Kidney glomerular epithelial cell (primary cell): Measurements from ENCODE around the gene TCF12.
A peak's percentile ranks its signal among the peaks of the same experiment; 100 is the strongest.
"Not testable (repeated sequence)": the region's sequence is repeated elsewhere in the genome, so short reads cannot be mapped to it uniquely, and the experiment has no call there.

Experiments used
- DNase-seq: peaks from one replicate; lab custom pipeline; 2025; lab: John Stamatoyannopoulos, UW

Gene TCF12

GRCh38 chr15:57092252-57092651 lies 173.8 kb downstream of the TCF12 start:
- DNase-seq = no peak

DNA sequence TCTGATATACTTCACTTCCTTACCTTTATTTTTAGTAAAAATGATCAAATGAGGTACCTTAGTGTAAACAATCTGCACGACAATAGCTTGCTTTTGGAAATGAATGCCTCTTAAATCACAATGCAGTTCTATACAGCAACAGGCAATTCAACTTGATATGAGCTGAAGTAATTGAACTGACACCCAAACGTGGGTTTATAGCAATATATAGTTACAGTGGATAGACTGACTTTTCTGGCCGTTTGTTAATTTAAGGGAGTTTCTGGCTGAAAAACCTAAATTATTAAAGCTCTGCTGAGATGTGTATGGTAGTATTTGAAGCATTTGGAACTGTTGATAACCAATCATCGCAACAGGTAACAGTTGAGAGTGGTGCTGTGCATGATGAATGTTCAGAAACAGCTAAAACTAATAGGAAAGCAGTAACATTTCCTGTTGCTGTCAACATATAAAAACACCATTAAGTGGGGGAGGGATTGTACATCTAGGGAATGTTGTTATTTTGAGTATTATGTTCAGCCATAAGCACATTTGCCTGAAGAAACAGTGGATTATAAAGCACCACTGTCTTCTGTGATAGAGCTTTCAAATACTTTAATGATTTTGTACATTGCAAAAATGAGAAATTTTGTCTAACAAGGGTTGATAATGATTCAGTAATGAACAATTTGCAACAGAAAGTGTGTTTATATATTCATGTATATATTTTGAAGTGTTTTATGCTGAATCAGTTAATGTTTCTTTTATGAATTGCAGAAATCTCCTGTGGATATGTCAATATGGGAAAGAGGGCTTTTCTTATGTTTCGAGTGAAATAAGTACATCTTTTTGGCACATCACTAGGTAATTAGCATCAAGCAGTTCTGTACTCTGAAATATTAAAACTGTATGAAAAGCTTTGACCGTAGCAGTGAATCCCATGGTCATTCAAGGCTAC lies 176.1 kb downstream of the TCF12 start:
- no peak for DNase-seq

GRCh38 chr15:57095896-57096295 lies 177.5 kb downstream of the TCF12 start:
- DNase-seq = no peak

DNA sequence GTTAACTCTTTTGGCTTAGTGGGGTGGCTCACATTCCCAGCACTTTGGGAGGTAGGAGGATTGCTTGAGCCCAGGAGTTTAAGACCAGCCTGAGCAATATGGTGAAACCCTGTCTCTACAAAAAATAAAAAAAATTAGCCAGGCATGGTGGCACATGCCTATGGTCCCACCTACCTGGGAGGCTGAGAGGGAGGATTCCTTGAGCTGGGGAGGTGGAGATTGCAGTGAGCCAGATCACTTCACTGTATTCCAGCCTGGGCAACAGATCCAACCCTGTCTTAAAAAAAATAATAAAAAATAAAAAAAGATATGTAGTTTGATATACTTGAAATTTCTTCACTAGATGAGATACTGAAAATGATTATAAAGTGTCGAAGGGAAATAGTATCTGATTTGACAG lies 178.8 kb downstream of the TCF12 start:
- no peak for DNase-seq

DNA sequence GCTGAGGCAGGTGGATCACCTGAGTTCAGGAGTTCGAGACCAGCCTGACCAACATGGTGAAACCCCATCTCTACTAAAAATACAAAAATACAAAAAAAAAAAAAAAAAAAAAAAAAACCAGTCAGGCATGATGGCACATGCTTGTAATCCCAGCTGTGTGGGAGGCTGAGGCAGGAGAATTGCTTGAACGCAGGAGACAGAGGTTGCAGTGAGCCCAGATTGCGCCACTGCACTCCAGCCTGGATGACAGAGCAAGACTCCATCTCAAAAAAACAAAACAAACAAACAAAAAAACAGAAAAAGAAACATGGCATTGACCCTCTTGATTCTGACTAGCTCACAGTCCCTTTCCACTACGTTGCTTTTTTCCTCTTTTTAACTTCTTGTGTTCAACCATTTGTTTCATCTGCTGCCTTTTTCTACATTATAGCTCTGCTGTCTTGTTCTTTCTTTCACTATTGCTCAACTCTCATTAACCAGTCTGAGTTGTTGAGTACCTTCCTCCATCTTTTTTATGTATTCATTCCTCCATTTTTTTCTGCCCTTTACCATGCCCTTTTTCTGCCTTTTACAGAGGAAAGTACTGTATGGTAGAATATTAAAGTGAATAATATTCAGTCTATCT lies 179.6 kb downstream of the TCF12 start:
- not testable (repeated sequence) for DNase-seq

- no peak for DNase-seq
Measured at GRCh38 chr15:57098896-57099295, 180.5 kb downstream of the TCF12 start.

- no peak for DNase-seq
Measured at GRCh38 chr15:57100136-57100539, 181.7 kb downstream of the TCF12 start.

GRCh38 chr15:57102858-57103257 lies 184.4 kb downstream of the TCF12 start:
- DNase-seq = no peak

DNA sequence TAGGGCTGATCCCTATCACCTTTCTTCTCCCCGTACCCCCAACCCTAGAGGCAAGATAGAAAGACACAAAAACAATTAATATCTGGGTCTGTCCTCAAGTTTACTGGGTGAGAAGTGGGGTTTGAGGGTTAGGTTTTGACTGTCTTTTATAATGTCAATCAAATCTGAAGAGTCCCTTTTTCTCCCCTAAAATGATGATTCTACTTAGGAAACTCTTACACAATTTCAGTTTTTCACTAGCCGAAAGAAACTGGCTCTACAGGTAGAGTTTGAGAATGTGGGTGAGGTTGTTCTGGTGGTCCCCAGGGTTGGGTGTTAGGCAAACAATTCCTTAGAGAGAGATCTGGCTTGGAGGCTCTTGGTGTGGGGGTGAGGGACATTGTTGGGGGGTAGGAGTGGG lies 189.9 kb downstream of the TCF12 start:
- no peak for DNase-seq

GRCh38 chr15:57109005-57109404 lies 190.6 kb downstream of the TCF12 start:
- no peak for DNase-seq

- DNase-seq = no peak
Measured at GRCh38 chr15:57111002-57111401, 192.6 kb downstream of the TCF12 start.

DNA sequence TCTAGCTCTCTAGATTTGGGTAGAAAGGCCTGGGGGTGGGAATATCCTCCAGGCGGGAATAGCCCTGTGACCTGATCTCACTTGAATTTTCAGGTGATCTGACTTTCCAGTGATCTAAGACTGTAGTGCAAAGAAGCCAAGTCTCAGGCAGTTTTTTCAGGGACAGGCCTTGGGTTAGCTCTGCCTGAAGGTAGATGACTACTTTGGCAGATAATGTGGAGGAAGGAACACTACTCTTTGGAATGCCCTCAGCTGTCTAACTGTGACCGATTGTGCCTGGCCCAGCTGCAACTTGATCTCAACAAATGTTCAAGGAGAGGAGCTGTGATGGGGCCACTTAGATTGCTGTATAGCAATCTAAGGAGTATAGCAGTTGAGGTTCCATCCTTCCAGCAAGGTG lies 193.7 kb downstream of the TCF12 start:
- DNase-seq = no peak

DNA sequence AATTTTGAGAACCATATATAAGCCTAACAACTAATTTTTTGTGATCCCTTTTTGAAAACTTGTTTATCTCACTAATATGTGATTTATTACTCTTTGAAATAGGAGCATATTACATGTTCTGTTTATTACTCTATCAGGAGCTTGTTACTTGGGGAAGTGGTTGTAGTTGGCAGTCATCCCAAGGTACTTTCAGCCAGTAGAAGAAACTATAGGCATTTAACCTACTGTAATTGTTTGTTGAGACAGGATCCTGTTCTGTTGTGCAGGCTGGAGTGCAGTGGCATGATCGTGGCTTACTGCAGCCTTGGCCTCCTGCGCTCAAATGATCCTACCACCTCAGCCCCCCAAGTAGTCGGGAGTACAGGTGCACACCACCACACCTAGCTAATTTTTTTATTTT lies 195.6 kb downstream of the TCF12 start:
- DNase-seq = no peak

DNA sequence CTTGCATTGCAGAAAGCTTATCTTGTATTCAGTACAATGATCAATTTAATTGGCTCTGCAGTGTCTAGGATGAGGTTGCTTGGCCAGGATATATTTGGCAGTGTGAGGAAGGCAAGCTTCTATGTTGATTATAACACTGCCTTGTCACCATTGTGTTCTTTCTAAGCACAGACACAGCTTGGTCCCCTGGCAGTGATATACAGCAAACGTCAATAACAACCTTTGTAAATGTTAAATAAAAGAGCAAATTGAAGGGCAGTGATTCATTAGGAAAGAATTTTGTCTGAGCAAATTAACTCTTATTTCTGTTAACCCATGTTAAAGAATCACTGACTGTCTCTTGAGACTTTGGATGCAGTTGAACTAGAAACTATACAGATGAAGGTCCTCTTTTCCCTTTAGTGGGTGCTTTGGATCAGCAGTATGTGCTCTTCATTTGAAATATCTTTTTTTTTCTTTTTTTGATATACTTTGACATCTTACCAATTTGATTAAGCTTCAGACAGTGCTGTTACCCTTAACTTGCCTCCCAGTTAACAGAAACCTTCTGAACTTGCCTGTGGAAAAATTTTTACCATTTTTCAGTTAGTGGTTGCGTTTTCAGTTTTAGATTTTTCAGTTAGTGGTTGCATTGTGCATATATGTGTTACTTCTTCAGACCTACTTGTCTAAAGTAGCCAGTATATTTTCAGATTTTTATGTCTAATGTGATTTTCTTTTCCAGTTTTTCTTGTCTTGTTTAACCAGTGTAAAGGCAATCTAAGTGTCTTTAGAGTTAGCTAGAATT lies 199.8 kb downstream of the TCF12 start:
- DNase-seq = peak; percentile 37

DNA sequence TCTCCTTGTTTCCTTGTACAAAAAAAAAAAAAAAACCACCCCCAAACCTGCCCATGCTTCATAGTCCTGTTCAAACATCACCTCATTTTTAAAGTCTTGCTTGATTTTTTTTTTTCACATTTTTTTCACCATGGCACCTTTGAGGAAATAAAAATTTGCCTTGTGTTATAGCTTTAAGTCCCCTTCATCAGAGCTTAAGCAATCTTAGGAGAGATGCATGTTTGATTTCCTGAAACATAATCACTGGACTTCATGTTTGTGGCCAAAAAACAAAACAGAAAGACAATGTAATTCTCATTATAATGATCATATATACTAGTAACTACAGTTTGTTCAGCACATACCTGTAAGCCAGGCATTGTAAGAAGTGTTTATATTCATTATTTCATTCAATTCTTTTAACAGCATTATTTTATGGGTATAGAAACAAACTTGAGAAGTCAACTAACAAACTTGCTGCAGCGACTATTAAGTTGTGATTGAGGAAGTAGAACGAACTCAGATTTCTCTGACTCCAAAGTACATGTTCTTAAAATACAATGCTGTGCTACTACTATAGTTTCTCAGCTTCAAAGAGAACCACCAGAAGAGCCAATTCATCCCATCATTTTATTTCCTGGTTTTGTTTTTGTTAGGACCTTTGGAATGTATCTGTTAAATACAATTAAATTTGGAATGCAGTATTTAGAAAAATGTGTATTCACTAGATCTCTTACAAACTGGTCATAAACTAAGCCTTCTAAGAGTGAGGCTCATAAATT lies 203.8 kb downstream of the TCF12 start:
- DNase-seq = no peak

DNA sequence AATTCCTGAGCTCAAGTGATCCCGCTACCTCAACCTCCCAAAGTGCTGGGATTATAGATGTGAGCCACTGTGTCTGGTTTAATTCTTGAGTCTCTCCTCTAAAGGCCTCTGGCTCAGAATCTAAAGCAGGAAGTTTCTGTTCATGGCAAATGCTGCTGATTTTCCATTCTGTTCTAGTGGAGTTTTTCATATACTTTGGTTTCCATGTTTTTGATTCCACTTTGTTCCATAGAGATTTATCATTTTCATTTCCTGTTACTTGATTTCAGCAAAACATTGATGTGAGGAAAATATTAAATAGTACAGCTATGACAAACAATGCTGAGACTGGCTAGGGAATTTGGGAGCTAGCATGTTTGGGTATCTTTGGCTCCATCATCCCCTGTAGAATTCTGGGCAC lies 205.6 kb downstream of the TCF12 start:
- DNase-seq = no peak

GRCh38 chr15:57129064-57129463 lies 210.6 kb downstream of the TCF12 start:
- no peak for DNase-seq

- DNase-seq = no peak
Measured at GRCh38 chr15:57130956-57131355, 212.5 kb downstream of the TCF12 start.

DNA sequence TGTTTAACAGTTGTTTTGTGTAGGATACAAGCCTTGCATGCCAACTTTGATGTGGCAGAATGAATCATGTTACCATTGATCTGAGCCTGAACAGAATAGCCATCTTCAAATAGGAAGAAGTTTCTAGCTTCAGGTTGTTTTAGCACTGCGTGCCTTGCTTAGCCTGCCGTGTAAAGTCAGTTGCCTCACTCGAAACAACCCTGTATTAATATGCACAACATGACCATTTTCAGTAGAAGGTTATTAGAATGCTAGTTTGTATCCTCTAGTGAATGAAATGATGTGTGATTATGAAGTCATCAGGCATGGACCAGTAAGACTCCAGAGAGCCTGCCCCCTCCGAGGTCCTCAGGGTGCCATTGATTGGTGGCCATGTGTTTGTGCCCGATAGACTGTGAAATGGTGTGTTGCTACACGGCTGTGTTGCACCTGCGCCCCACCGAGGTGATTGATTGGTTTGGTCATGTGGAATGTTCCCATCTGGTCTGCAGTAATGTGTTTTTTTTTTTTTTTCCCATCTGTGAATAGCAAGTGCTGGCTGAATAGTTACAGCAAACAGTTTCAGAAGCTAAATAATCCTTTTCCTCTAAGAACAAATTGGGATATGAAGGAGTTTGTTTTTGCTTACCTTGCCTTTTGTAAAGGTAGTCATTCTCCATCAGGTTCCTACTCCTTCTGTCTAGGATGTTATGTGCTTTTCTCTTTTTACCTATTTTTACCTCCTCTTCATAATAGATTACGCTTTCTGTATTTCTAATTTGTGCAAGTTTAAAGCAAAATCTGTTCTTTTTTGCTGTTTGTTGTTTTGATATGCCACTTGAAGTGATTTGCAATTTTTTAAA lies 214.9 kb downstream of the TCF12 start:
- DNase-seq = no peak

DNA sequence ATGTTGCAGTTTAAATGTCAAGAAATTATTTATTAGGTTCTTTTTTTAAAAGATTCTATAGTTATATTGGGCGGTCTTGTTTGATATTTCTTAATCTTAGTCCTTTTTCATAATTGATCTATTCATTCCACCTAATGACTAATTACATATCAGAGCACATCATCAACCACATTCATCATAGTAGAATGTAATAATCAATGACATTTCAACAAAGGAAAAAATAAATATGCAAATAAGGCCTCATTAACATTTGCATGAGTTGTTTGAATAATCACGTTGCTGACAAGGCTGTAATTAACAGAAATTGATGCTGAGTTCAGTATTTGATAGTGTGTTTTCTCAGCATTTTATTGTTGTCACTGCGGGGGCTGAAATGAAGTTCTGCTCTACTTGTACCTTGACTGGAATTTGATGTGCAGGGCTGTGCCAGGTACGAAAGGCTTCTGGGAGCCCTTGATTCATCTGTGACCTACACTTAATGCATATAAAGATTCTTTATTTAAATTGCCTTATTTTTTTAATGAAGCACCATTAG lies 215.7 kb downstream of the TCF12 start:
- DNase-seq = no peak

DNA sequence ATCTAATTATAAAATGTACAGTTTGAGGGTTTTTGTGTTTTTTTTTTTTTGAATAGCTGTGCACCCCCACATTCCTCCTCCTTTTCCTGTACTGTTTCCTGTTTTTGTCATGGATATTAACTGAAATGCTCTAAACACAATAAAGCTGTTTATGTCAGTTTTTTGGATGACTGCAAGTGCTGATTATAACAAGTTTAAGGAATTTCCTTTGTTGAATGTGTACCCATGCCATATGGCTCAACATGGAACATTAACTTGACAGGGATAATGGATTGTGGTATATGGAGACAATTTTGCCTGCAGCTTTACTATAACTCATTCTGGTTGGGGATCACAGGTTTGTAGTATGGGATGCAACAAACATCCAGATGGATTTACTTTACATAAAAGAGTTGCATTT lies 216.4 kb downstream of the TCF12 start:
- no peak for DNase-seq
